Right atrium auricular region (tissue), 2 donors: ENCODE data around the gene DNTT. TPM values are rescaled to one million over a fixed set of nuclear protein-coding genes. Genes with fewer than 3 reads are reported as not detected.
A peak's percentile ranks its signal among the peaks of the same experiment; 100 is the strongest.

ENCODE experiments used
- DNase-seq: peaks from one replicate; pipeline ENCODE4 v3.0.0-alpha.2; 2019; ENCODE audit warnings: low spot score
- H3K27ac ChIP-seq, 2 donors: fragments of 200-600 bp; sonication (generic); 1 replicate in 1 of 2; 2 replicates in 1 of 2; pipeline ENCODE4 v1.5.1; 2016 to 2019
- H3K27me3 ChIP-seq, 2 donors: fragments of 200-600 bp; sonication (generic); one replicate each; pipeline versions ENCODE4 v1.5.1 to v1.6.0; 2017 to 2019
- H3K36me3 ChIP-seq: fragments of 200-600 bp; sonication (generic); one replicate; pipeline ENCODE4 v1.5.1; 2016
- H3K4me1 ChIP-seq, 2 donors: fragments of 200-600 bp; sonication (generic); one replicate each; pipeline versions ENCODE4 v1.5.1 to v1.6.0; 2017 to 2019
- H3K4me3 ChIP-seq, 2 donors: fragments of 200-600 bp; sonication (generic); 1 replicate in 1 of 2; 2 replicates in 1 of 2; pipeline ENCODE4 v1.5.1; 2017 to 2019; ENCODE audit warnings: mild to moderate bottlenecking in 1 of 2, moderate library complexity in 1 of 2
- H3K9me3 ChIP-seq, 2 donors: fragments of 200-600 bp; sonication (generic); one replicate each; pipeline ENCODE4 v1.5.1; 2019
- total RNA-seq, 2 donors: library from RNA; depleted of rRNA; stranded (reverse); fragments of >200 nt; gene quantifications; one replicate each; pipeline ENCODE4 v1.1.0, GENCODE V29; 2016
- TF ChIP-seq, protein P1 (sequence below), 2 donors: fragments of 200-600 bp; sonication (generic); IDR thresholded peaks; one replicate each; pipeline ENCODE4 v1.5.1; 2019; ENCODE audit warnings: antibody characterized with exemption in 2 of 2

The DNTT gene
- total RNA-seq, 2 donors from 2014 or later, result not detected

DNA sequence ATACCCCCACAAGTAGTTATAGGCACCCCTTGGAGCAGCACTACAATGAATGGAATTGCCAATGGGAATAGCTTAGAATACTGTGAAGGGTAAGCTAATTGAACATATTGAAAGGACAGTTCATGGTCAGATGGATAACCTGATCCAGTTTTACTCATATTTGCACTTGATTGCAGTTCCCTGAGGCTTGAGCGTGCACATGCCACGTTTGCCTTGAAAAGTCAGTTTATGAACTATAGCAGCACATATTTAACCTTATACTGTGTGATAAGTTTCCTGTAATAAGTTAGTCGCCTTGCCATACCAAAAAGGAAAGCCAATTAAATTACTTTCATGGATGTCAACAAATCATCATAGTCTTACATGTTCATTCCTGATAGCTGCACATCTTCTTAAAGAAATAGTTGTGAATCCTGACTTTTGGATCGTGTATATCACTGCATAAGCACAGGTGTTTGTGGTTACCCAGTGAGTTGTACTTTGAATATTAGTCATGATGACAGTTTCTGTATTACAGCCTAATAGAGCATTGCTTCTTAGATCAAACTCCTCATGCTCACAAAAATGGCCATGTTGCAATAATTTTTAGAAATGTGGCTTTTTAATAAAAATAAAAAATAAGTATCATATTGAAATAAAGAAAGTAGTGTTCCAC, 21.6 kb downstream of the DNTT start:
- DNase-seq, result no peak
- Histone ChIP-seq H3K4me3 (no peak overlapping the region), H3K9me3 (no peaks in the 10 kb centered on the region), H3K27me3 (no peaks in the 10 kb centered on the region), H3K27ac (no peak overlapping the region), H3K4me1 (no peaks in the 10 kb centered on the region), H3K36me3 (no peaks in the 10 kb centered on the region)
- TF ChIP-seq, protein P1, sequence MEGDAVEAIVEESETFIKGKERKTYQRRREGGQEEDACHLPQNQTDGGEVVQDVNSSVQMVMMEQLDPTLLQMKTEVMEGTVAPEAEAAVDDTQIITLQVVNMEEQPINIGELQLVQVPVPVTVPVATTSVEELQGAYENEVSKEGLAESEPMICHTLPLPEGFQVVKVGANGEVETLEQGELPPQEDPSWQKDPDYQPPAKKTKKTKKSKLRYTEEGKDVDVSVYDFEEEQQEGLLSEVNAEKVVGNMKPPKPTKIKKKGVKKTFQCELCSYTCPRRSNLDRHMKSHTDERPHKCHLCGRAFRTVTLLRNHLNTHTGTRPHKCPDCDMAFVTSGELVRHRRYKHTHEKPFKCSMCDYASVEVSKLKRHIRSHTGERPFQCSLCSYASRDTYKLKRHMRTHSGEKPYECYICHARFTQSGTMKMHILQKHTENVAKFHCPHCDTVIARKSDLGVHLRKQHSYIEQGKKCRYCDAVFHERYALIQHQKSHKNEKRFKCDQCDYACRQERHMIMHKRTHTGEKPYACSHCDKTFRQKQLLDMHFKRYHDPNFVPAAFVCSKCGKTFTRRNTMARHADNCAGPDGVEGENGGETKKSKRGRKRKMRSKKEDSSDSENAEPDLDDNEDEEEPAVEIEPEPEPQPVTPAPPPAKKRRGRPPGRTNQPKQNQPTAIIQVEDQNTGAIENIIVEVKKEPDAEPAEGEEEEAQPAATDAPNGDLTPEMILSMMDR (IDR thresholded peaks at IDR 0.05), result no peak

DNA sequence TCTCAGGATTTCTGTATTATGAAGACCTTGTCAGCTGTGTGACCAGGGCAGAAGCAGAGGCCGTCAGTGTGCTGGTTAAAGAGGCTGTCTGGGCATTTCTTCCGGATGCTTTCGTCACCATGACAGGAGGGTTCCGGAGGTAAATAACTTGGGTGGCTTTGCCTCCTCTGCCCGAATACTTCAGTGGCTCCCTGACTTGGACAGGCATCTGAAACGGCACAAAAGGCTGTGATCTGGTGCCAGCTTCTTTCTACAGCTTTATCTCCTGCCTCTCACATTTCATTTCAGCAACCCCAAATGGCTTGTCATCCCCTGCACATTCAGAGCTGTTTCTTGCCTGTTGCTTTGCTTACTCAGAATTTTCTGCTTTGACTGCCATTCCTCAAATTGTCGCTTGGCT, 23.2 kb downstream of the DNTT start:
- no peak overlapping the region for H3K27ac ChIP-seq
- TF ChIP-seq, protein P1 (IDR thresholded peaks at IDR 0.05), result no peak
- no peaks in the 10 kb centered on the region for H3K4me1 ChIP-seq
- DNase-seq, result no peak
- no peak overlapping the region for H3K4me3 ChIP-seq
- H3K27me3 ChIP-seq, result no peaks in the 10 kb centered on the region
- H3K36me3 ChIP-seq, result no peaks in the 10 kb centered on the region
- no peaks in the 10 kb centered on the region for H3K9me3 ChIP-seq

- no peaks in the 10 kb centered on the region for H3K9me3 ChIP-seq
- H3K36me3 ChIP-seq, result no peaks in the 10 kb centered on the region
- TF ChIP-seq, protein P1 (IDR thresholded peaks at IDR 0.05), result no peak
- no peak for DNase-seq
- no peaks in the 10 kb centered on the region for H3K4me1 ChIP-seq
- no peak overlapping the region for H3K4me3 ChIP-seq
- no peak overlapping the region for H3K27ac ChIP-seq
- H3K27me3 ChIP-seq, result no peaks in the 10 kb centered on the region
Measured at GRCh38 chr10:96333101-96333500, 28.9 kb downstream of the DNTT start.

GRCh38 chr10:96334616-96335526, 30.6 kb downstream of the DNTT start:
- Histone ChIP-seq H3K9me3 (no peaks in the 10 kb centered on the region), H3K4me1 (peaks cover 0 to 9% of the 10 kb centered on the region in 2 donors), H3K27me3 (no peaks in the 10 kb centered on the region), H3K4me3 (no peak overlapping the region), H3K27ac (no peak overlapping the region), H3K36me3 (no peaks in the 10 kb centered on the region)
- no peak for DNase-seq
- TF ChIP-seq, protein P1 (IDR thresholded peaks at IDR 0.05), result peak; percentile 58 to 82

DNA sequence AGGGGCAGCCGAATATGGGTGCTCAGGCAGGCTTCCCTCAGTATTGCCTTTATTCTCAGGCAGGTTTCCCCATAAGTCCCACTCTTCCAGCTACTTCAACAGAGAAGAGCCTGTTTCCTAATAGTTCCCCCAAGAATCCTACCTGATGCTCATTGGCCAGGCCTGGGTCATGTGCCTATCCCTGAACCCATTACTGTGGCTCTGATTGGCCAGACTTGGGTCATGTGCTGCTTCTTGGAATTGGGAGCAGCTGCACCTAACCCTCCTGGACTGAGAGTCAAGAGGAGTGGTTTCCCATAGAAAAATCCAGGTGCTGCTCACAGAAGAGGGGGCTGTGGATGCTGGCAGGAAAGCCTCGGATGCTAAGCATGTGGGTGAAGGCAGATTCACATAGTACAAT, 32.9 kb downstream of the DNTT start:
- Histone ChIP-seq H3K4me3 (no peak overlapping the region), H3K4me1 (peaks cover 0 to 11% of the 10 kb centered on the region in 2 donors), H3K9me3 (no peaks in the 10 kb centered on the region), H3K27ac (no peak overlapping the region), H3K36me3 (no peaks in the 10 kb centered on the region), H3K27me3 (no peaks in the 10 kb centered on the region)
- TF ChIP-seq, protein P1 (IDR thresholded peaks at IDR 0.05), result no peak
- DNase-seq, result no peak
